ENCODE data around the gene SLC27A1.

The SLC27A1 gene

DNA sequence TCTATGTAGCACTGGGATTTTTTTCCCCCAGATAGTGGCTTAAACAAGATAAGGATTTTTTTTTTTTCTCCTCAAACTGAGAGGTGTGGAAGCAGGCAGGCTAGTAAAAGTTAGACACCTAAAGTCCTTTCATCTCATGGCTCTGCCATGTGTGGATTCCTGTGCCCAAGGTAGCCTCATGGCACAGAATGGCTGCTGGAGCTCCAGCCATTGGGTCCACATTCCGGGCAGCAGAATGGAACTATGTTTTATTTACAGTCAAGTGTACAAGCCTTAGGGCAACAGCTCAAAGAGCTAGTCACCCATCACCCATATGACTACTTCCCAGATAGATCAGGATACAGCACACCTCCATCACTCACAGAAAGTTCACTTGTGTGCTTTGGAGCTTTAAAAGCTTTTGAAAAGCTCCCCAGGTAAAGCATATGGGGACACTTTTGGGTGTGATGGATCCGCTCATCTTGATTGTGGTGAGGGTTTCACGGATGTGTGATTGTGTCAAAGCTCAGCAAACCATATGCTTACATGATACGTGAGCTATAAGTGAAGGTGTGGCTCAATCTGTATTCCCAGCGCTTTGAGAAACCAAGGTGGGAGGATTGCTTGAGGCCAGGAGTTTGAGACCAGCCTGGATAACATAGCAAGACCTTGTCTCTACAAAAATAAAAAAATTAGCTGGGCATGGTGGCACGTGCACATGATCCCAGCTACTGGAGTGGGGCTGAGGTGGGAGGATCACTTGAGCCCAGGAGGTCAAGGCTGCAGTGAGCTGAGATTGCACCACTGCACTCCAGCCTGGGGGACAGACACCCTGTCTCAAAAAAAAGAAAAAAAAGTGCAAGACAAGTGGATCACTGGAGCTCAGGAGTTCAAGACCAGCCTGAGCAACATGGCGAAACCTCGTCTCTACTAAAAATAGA is 59.2 kb downstream of the SLC27A1 start:
- ATAC-seq (ENCODE audit: low read depth) (no peak), DNase-seq (ENCODE audit: low spot score) (no peak)
- no peaks in the 10 kb centered on the region for H3K4me1 ChIP-seq (ENCODE audit: insufficient read depth, poor library complexity, severe bottlenecking)
- H3K27ac ChIP-seq (ENCODE audit: poor library complexity, severe bottlenecking), result no peak overlapping the region
- TF ChIP-seq, protein P1, sequence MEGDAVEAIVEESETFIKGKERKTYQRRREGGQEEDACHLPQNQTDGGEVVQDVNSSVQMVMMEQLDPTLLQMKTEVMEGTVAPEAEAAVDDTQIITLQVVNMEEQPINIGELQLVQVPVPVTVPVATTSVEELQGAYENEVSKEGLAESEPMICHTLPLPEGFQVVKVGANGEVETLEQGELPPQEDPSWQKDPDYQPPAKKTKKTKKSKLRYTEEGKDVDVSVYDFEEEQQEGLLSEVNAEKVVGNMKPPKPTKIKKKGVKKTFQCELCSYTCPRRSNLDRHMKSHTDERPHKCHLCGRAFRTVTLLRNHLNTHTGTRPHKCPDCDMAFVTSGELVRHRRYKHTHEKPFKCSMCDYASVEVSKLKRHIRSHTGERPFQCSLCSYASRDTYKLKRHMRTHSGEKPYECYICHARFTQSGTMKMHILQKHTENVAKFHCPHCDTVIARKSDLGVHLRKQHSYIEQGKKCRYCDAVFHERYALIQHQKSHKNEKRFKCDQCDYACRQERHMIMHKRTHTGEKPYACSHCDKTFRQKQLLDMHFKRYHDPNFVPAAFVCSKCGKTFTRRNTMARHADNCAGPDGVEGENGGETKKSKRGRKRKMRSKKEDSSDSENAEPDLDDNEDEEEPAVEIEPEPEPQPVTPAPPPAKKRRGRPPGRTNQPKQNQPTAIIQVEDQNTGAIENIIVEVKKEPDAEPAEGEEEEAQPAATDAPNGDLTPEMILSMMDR (IDR thresholded peaks at IDR 0.05; ENCODE audit: poor library complexity, severe bottlenecking), result no peak
- no peaks in the 10 kb centered on the region for H3K27me3 ChIP-seq (ENCODE audit: insufficient read depth, poor library complexity, severe bottlenecking)
- H3K4me3 ChIP-seq (ENCODE audit: severe bottlenecking), result no peak overlapping the region
- H3K9me3 ChIP-seq (ENCODE audit: severe bottlenecking), result peaks cover 2% of the 10 kb centered on the region
- no peaks in the 10 kb centered on the region for H3K36me3 ChIP-seq (ENCODE audit: low read depth)

DNA sequence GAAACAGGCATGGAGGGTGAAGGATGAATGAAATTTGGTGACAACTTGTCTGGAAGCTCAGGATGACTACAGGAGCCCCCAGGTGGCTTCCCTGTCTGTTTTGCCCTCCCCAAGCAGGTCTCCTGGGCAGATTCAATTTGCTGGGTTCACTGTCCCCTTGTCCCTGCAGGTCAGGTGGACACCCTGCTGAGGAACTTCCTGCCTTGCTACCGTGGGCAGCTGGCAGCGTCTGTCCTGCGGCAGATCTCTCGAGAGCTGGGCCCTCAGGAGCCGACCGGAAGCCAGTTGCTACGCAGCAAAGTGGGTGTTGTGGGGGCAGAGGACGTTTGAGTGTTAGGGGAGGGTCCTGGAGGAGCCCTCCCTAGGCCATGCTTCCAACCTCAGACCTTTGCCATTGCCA is 60.3 kb downstream of the SLC27A1 start:
- no peaks in the 10 kb centered on the region for H3K9me3 ChIP-seq (ENCODE audit: severe bottlenecking)
- H3K36me3 ChIP-seq (ENCODE audit: low read depth), result no peaks in the 10 kb centered on the region
- ATAC-seq (ENCODE audit: low read depth) (no peak), DNase-seq (ENCODE audit: low spot score) (no peak)
- H3K4me1 ChIP-seq (ENCODE audit: insufficient read depth, poor library complexity, severe bottlenecking), result no peaks in the 10 kb centered on the region
- TF ChIP-seq, protein P1 (IDR thresholded peaks at IDR 0.05; ENCODE audit: poor library complexity, severe bottlenecking), result no peak
- H3K4me3 ChIP-seq (ENCODE audit: severe bottlenecking), result no peak overlapping the region
- H3K27me3 ChIP-seq (ENCODE audit: insufficient read depth, poor library complexity, severe bottlenecking), result no peaks in the 10 kb centered on the region
- no peak overlapping the region for H3K27ac ChIP-seq (ENCODE audit: poor library complexity, severe bottlenecking)

DNA sequence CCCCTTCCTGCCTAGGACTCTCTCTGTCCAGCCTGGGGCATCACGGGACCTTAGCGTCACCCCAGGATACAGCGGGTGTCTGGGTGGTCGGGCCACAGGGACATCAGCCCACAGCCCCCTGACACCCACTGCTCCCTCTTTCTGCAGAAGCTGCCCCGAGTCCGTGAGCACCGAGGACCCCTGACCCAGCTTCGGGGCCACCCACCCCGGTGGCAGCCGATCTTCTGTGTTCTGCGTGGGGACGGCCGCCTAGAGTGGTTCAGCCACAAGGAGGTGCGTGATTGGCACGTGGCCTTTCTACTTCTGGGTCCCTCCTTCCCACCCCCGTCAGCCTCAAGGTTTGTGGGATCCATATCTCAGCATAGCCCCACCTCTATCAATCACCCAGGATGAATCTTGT is 61.8 kb downstream of the SLC27A1 start:
- Histone ChIP-seq H3K27ac (ENCODE audit: poor library complexity, severe bottlenecking) (no peak overlapping the region), H3K9me3 (ENCODE audit: severe bottlenecking) (no peaks in the 10 kb centered on the region), H3K4me3 (ENCODE audit: severe bottlenecking) (no peak overlapping the region), H3K27me3 (ENCODE audit: insufficient read depth, poor library complexity, severe bottlenecking) (no peaks in the 10 kb centered on the region), H3K36me3 (ENCODE audit: low read depth) (no peaks in the 10 kb centered on the region), H3K4me1 (ENCODE audit: insufficient read depth, poor library complexity, severe bottlenecking) (no peaks in the 10 kb centered on the region)
- DNase-seq (ENCODE audit: low spot score) (no peak), ATAC-seq (ENCODE audit: low read depth) (no peak)
- TF ChIP-seq, protein P1 (IDR thresholded peaks at IDR 0.05; ENCODE audit: poor library complexity, severe bottlenecking), result no peak

DNA sequence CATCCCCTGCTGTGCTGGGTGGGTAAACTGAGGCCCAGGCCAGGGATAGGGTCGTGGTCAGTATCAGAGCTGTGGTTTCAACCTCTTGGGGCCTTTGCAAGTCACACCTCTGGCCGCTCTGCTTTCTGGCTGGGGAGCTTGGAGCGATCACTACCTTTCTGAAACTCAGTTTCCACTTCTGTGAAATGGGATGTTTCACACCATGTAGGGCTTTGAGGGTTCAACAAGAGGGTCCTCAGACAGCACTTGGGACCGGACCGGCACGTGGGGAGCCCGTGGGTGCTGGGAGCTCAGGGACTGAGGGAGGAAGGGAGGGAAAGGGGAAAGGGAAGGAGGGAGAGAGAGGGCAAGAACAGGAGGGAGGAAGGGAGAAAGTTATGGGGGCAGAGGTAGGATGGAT is 62.2 kb downstream of the SLC27A1 start:
- ATAC-seq (ENCODE audit: low read depth), result no peak
- Histone ChIP-seq H3K36me3 (ENCODE audit: low read depth) (no peaks in the 10 kb centered on the region), H3K27ac (ENCODE audit: poor library complexity, severe bottlenecking) (no peak overlapping the region), H3K9me3 (ENCODE audit: severe bottlenecking) (no peaks in the 10 kb centered on the region), H3K27me3 (ENCODE audit: insufficient read depth, poor library complexity, severe bottlenecking) (no peaks in the 10 kb centered on the region), H3K4me1 (ENCODE audit: insufficient read depth, poor library complexity, severe bottlenecking) (no peaks in the 10 kb centered on the region), H3K4me3 (ENCODE audit: severe bottlenecking) (no peak overlapping the region)
- no peak for DNase-seq (ENCODE audit: low spot score)
- TF ChIP-seq, protein P1 (IDR thresholded peaks at IDR 0.05; ENCODE audit: poor library complexity, severe bottlenecking), result no peak

DNA sequence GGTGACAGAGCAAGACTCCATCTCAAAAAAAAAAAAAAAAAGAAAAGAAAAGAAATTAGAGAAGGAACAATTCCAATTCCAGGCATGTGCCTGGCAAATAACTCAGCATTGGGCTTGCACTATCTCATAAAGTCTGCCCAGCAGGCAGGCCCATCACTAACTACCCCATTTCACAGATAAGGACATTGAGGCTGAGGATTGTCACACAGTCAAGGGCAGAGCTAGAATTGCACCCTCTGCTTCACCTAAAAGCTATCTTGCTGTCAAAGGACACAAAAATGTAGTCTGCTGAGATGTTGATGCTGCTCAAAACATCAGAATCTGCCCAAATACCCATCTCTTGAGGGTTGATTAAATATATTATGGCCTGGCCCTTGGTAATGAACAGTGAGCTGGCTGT is 64.4 kb downstream of the SLC27A1 start:
- H3K9me3 ChIP-seq (ENCODE audit: severe bottlenecking), result no peaks in the 10 kb centered on the region
- H3K27ac ChIP-seq (ENCODE audit: poor library complexity, severe bottlenecking), result no peak overlapping the region
- H3K4me1 ChIP-seq (ENCODE audit: insufficient read depth, poor library complexity, severe bottlenecking), result no peaks in the 10 kb centered on the region
- no peaks in the 10 kb centered on the region for H3K27me3 ChIP-seq (ENCODE audit: insufficient read depth, poor library complexity, severe bottlenecking)
- DNase-seq (ENCODE audit: low spot score) (no peak), ATAC-seq (ENCODE audit: low read depth) (no peak)
- H3K36me3 ChIP-seq (ENCODE audit: low read depth), result no peaks in the 10 kb centered on the region
- TF ChIP-seq, protein P1 (IDR thresholded peaks at IDR 0.05; ENCODE audit: poor library complexity, severe bottlenecking), result no peak
- no peak overlapping the region for H3K4me3 ChIP-seq (ENCODE audit: severe bottlenecking)

All from RWPE2 (cell line).